Measurements from ENCODE around the gene C2CD4D.

Gene C2CD4D

DNA sequence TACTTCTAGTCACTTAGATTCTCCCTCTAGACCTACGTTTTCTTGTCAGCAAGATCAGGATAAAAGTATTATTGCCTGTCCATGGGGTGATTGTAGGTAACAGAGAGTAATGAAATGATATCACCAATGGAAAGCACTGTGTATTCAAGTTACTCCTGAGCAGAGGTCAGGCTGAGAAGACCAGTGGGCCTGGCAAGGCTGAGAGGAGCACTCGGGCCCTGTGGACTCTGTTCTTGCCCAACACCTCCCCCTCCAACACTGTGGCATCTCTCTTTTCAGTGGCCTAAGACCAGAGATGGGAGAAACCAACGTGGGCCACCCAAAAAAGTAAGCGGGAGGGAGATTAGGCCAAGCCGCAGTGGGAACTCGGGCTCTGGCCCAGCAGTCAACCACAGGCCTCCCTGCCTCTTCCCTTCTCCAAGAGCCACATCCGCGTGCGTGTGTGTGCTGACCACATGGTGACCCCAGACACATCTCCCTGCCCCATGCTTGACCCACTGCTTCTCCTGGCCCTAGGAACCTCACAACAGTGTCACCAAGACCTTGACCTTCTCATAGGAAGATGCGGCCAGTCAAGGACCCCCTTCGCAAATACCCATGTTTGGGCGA is 20.3 kb downstream of the C2CD4D start:
- peaks cover 4% of the 10 kb centered on the region for H3K4me1 ChIP-seq (ENCODE audit: control insufficient read depth, low read depth, low read length)

DNA sequence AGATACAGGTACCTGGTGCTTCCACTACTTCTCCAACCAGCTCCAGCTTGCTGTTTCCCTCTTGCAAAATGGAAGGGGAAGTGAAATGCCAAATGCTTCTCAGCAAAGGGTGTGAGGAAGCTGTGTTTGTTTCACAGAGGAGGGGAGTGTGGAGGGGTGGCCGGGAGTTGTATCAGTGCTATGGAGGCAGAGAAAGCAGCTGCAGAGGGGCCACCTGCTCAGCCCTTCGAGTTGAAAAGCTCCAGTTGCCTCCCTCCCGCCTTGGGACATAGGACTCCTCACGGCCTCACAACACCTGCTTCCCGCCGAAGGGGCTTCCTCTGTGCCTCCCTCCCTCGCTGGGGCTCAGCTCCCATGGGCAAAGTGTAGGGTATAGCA is 22.3 kb downstream of the C2CD4D start:
- no peaks in the 10 kb centered on the region for H3K27me3 ChIP-seq (ENCODE audit: control insufficient read depth, insufficient read depth, low read length)
- H3K4me3 ChIP-seq (ENCODE audit: low read length), result no peak overlapping the region
- no peaks in the 10 kb centered on the region for H3K36me3 ChIP-seq (ENCODE audit: control insufficient read depth, low read depth, low read length)
- H3K4me1 ChIP-seq (ENCODE audit: control insufficient read depth, low read depth, low read length), result peaks cover under 1% of the 10 kb centered on the region
- H3K27ac ChIP-seq (ENCODE audit: low read length), result no peak overlapping the region
- H3K9me3 ChIP-seq (ENCODE audit: control insufficient read depth, low read depth, low read length), result no peaks in the 10 kb centered on the region
- H3K9ac ChIP-seq (ENCODE audit: low read length), result no peak overlapping the region

More for the DNA sequence above, 20.3 kb downstream of the C2CD4D start:
- no peaks in the 10 kb centered on the region for H3K9me3 ChIP-seq (ENCODE audit: control insufficient read depth, low read depth, low read length)
- H3K27ac ChIP-seq (ENCODE audit: low read length), result no peak overlapping the region
- H3K36me3 ChIP-seq (ENCODE audit: control insufficient read depth, low read depth, low read length), result no peaks in the 10 kb centered on the region
- no peak overlapping the region for H3K9ac ChIP-seq (ENCODE audit: low read length)
- no peaks in the 10 kb centered on the region for H3K27me3 ChIP-seq (ENCODE audit: control insufficient read depth, insufficient read depth, low read length)
- no peak overlapping the region for H3K4me3 ChIP-seq (ENCODE audit: low read length)

DNA sequence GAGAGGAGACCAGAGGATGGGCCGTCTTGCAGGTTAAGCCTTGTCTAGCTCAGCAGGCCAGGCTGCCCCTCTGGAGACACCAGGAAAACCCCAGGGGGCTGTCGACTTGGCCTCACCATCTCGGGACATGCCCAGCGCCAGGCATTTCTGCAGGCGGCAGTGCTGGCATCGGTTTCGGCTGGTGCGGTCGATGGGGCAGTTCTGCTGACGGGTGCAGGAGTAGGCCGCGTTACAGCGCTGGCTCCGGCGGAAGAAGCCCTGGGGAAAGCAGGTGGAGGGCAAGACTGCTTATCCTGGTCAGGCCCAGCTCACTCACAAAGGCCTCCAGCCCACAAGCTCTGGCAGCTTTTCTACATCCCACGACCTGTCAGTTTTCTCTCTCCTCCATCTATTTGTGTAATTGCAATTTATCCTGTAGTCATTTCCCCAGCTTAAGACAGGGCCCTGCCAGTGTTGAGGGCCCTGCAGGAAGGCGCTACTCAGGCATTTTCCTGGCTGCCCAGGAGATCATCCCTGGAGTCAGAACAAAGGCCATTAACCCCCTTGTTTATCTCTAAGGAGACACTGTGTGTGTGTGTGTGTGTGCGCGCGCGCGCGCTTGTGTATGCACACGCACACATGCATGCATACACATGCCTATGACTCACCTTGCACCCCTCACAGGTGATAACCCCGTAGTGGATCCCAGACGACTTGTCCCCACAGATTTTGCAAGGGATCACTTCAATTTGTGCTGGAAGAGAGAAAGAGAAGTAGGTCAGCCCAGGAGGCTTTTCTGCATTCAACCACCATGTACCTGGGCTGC is 22.9 kb downstream of the C2CD4D start:
- no peaks in the 10 kb centered on the region for H3K9me3 ChIP-seq (ENCODE audit: control insufficient read depth, low read depth, low read length)
- H3K27me3 ChIP-seq (ENCODE audit: control insufficient read depth, insufficient read depth, low read length), result no peaks in the 10 kb centered on the region
- no peak overlapping the region for H3K9ac ChIP-seq (ENCODE audit: low read length)
- H3K36me3 ChIP-seq (ENCODE audit: control insufficient read depth, low read depth, low read length), result no peaks in the 10 kb centered on the region
- H3K4me1 ChIP-seq (ENCODE audit: control insufficient read depth, low read depth, low read length), result no peaks in the 10 kb centered on the region
- H3K4me3 ChIP-seq (ENCODE audit: low read length), result no peak overlapping the region
- no peak overlapping the region for H3K27ac ChIP-seq (ENCODE audit: low read length)

DNA sequence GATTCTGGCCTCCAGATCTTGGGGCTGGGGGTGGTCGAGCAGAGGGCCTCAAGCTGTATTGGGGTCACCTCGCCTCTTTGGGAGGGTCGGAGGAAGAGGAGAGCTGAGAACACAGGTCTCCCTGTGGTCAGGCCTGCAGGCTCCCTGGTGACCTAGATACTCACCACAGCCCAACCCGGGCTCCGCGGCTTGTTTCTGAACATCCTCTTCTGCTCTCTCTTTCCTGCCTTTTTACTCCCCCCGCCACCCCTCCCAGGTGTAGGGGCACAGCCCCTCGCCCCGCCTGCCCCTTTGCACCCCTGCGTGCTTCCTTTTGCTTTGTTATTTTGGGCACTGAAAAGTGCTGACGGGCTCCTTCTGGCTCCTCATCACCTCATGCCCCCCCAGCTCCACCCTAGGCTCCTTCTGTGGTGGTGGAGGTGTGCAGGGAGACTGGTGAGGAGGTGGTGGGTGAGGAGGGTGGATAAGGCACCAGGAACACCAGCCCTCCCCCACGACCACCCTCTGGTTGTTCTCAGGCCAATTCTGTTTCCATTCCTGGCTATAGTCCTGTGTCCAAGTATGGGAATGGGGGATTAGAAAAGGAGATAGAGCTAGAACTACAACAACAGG is 23.8 kb downstream of the C2CD4D start:
- Histone ChIP-seq H3K4me1 (ENCODE audit: control insufficient read depth, low read depth, low read length) (no peaks in the 10 kb centered on the region), H3K9ac (ENCODE audit: low read length) (no peak overlapping the region), H3K9me3 (ENCODE audit: control insufficient read depth, low read depth, low read length) (no peaks in the 10 kb centered on the region), H3K27ac (ENCODE audit: low read length) (no peak overlapping the region), H3K4me3 (ENCODE audit: low read length) (no peak overlapping the region), H3K36me3 (ENCODE audit: control insufficient read depth, low read depth, low read length) (no peaks in the 10 kb centered on the region), H3K27me3 (ENCODE audit: control insufficient read depth, insufficient read depth, low read length) (no peaks in the 10 kb centered on the region)

DNA sequence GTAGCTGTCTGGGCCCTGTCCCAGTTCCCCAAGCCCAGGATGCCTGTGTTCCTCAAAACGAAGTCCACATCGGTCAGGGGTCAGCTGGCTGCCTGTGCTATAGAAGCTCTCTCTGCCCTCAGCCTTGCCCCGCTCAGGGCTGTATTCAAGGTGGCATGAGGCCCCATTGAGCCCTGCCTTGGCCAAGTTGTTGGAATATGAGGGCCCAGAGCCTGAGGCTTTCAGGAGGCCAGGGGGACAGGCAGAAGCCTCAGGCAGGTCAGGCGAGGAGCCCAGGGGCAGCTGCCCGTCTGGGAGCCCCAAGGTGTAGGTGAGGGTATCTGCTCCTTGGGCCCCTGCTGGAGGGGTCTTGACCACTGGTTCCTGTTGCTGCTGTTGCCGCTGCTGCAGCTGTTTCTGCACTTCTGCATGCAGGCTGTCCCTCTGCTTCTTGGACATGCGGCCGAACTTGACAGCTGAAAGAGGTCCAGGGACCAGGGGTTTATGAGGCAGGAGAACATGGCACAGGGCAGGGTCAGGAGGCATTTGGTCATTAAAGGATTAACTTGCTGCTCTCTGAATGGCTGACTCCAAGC is 24.6 kb downstream of the C2CD4D start:
- no peak overlapping the region for H3K9ac ChIP-seq (ENCODE audit: low read length)
- H3K4me3 ChIP-seq (ENCODE audit: low read length), result no peak overlapping the region
- no peaks in the 10 kb centered on the region for H3K36me3 ChIP-seq (ENCODE audit: control insufficient read depth, low read depth, low read length)

DNA sequence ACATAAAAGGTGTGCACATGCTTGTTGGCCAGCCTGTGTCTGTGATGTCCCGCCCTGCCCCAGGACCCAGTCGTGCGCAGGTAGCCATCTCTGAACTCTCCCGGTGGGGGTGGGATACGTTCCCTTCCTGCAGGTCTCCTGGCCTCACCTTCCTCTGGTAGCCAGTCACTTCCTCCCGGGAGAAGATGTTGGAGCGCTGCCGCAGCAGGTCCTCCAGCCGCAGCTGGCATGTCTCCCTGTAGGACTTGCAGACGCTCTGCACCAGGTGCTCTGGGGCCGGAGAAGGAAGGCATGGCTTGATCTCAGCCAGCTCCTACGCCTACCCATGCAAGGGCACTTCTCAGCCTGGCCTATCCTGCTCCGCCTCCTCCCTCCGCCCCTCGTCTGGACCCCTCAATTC is 25.2 kb downstream of the C2CD4D start:
- H3K27me3 ChIP-seq (ENCODE audit: control insufficient read depth, insufficient read depth, low read length), result no peaks in the 10 kb centered on the region
- no peak overlapping the region for H3K27ac ChIP-seq (ENCODE audit: low read length)
- H3K9ac ChIP-seq (ENCODE audit: low read length), result no peak overlapping the region
- H3K9me3 ChIP-seq (ENCODE audit: control insufficient read depth, low read depth, low read length), result no peaks in the 10 kb centered on the region
- H3K4me3 ChIP-seq (ENCODE audit: low read length), result no peak overlapping the region
- no peaks in the 10 kb centered on the region for H3K4me1 ChIP-seq (ENCODE audit: control insufficient read depth, low read depth, low read length)
- H3K36me3 ChIP-seq (ENCODE audit: control insufficient read depth, low read depth, low read length), result no peaks in the 10 kb centered on the region

More for the DNA sequence above, 24.6 kb downstream of the C2CD4D start:
- H3K27me3 ChIP-seq (ENCODE audit: control insufficient read depth, insufficient read depth, low read length), result no peaks in the 10 kb centered on the region
- no peak overlapping the region for H3K27ac ChIP-seq (ENCODE audit: low read length)
- H3K4me1 ChIP-seq (ENCODE audit: control insufficient read depth, low read depth, low read length), result no peaks in the 10 kb centered on the region
- no peaks in the 10 kb centered on the region for H3K9me3 ChIP-seq (ENCODE audit: control insufficient read depth, low read depth, low read length)

DNA sequence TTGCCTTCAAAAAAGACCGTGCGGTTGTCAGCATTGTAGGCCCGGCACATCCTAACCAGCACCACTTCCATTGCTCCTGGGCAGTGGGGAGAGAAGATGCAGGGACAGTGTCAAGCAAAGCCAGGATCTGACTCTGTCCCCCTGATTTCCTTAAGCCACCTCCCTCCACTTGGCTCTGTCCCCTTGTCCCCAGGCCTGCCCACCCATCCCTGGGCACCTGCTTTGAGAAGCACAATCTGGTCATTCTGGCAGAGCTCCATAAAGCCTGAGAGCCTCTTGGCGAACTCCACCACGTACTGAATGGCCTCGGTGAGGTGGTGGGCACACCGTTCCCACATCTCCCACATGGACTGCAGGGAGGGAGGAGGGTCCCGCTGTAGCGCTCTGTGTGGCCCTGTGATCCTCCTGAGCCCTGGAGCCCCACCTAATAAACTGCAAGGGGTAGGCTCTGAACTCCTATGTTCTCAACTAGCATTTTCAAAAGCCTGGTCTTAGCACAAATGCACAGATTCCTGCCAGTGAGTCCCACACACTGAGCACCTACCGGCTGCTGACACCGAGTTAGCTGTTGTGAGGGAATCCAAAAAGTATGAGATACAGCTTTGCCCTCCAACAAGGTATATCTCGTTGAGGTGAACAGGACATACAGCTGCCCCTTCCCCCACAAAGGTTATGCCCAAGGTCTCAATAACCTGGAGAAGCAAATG is 26.2 kb downstream of the C2CD4D start:
- Histone ChIP-seq H3K4me3 (ENCODE audit: low read length) (no peak overlapping the region), H3K4me1 (ENCODE audit: control insufficient read depth, low read depth, low read length) (no peaks in the 10 kb centered on the region), H3K9ac (ENCODE audit: low read length) (no peak overlapping the region), H3K27ac (ENCODE audit: low read length) (no peak overlapping the region), H3K36me3 (ENCODE audit: control insufficient read depth, low read depth, low read length) (no peaks in the 10 kb centered on the region), H3K27me3 (ENCODE audit: control insufficient read depth, insufficient read depth, low read length) (no peaks in the 10 kb centered on the region), H3K9me3 (ENCODE audit: control insufficient read depth, low read depth, low read length) (no peaks in the 10 kb centered on the region)

DNA sequence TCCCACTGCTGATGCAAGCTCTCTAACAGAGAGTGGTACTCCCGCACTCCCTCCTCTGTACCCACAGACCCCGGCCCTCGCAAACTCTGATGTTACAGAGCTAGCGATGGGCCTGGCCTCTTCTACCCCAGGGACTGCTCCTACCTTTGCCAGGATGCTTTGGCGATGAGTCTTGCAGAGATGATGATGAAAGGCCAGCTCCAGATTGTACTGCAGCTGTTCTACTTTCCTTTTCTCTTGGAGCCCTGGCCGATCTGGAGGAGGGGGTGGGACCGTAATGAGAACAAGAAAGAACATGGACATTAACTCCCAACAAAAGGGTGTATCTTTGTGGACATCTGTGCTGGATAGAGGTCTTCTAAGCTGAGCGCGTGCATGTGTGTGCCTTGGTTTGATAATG is 28.4 kb downstream of the C2CD4D start:
- H3K9me3 ChIP-seq (ENCODE audit: control insufficient read depth, low read depth, low read length), result no peaks in the 10 kb centered on the region
- H3K27ac ChIP-seq (ENCODE audit: low read length), result no peak overlapping the region
- no peaks in the 10 kb centered on the region for H3K4me1 ChIP-seq (ENCODE audit: control insufficient read depth, low read depth, low read length)
- H3K9ac ChIP-seq (ENCODE audit: low read length), result no peak overlapping the region
- H3K27me3 ChIP-seq (ENCODE audit: control insufficient read depth, insufficient read depth, low read length), result no peaks in the 10 kb centered on the region
- H3K36me3 ChIP-seq (ENCODE audit: control insufficient read depth, low read depth, low read length), result no peaks in the 10 kb centered on the region
- H3K4me3 ChIP-seq (ENCODE audit: low read length), result no peak overlapping the region

DNA sequence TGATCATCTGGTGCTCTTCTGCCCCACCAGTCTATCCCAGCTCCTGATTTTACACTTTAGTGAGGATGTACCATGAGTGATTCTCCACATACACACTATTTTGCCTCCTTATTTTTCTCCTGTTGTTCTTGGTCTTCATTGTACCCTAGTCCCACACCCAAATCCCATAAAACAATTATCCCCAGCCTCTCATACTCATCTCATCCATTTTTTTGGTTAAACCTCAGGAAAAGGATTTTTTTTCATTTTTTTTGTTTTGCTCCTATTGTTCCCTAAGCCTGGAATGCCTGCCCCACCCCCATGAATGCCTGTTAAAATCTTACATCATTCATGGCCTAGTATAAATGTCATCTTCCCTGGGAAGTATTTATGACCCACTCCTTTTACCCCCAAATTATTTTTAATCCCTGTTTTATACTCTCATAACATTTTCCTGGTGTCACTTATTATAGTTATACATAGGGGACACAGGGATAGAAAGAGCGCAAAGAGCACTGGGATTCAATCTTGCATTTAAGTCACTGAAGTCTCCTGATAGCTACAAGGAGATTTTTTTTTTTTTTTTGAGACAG is 29.5 kb downstream of the C2CD4D start:
- Histone ChIP-seq H3K9ac (ENCODE audit: low read length) (no peak overlapping the region), H3K27me3 (ENCODE audit: control insufficient read depth, insufficient read depth, low read length) (no peaks in the 10 kb centered on the region), H3K4me3 (ENCODE audit: low read length) (no peak overlapping the region), H3K4me1 (ENCODE audit: control insufficient read depth, low read depth, low read length) (no peaks in the 10 kb centered on the region), H3K27ac (ENCODE audit: low read length) (no peak overlapping the region), H3K9me3 (ENCODE audit: control insufficient read depth, low read depth, low read length) (no peaks in the 10 kb centered on the region), H3K36me3 (ENCODE audit: control insufficient read depth, low read depth, low read length) (no peaks in the 10 kb centered on the region)

DNA sequence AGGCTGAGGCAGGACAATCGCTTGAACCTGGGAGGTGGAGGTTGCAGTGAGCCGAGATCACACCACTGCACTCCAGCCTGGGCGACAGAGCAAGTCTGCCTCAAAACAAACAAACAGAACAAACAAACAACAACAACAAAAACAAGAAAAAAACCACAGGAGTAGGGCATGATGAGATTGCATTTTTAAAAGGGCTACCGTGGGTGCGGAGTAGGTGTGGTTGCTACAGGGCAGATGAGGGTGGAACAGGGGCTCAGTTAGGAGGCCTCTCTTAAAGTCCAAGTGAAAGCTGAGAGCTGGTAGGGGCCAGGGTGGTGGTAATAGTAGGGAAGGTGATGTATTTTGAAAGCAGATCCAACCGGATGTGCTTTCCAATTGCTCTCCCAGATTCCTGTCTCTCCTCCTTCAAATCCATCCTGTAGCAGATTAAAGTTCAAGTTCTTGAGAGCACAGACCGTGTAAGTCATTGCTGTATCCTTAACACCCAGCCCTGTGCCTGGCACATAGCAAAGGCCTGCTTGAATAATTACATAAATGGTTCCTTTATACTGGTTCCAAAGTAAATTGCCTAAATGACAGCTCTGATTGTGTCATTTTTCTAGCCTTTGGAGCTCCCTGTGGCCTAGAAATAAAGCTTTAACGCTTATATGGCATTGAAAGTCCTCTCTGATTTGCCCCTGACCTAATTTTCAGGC is 30.2 kb downstream of the C2CD4D start:
- Histone ChIP-seq H3K4me1 (ENCODE audit: control insufficient read depth, low read depth, low read length) (no peaks in the 10 kb centered on the region), H3K27ac (ENCODE audit: low read length) (no peak overlapping the region), H3K9ac (ENCODE audit: low read length) (no peak overlapping the region), H3K36me3 (ENCODE audit: control insufficient read depth, low read depth, low read length) (no peaks in the 10 kb centered on the region), H3K4me3 (ENCODE audit: low read length) (no peak overlapping the region), H3K27me3 (ENCODE audit: control insufficient read depth, insufficient read depth, low read length) (no peaks in the 10 kb centered on the region), H3K9me3 (ENCODE audit: control insufficient read depth, low read depth, low read length) (no peaks in the 10 kb centered on the region)
